ENCODE data around the gene NRDE2. TPM values are rescaled to one million over a fixed set of nuclear protein-coding genes. Genes with fewer than 3 reads are reported as not detected.

NRDE2 gene, protein sequence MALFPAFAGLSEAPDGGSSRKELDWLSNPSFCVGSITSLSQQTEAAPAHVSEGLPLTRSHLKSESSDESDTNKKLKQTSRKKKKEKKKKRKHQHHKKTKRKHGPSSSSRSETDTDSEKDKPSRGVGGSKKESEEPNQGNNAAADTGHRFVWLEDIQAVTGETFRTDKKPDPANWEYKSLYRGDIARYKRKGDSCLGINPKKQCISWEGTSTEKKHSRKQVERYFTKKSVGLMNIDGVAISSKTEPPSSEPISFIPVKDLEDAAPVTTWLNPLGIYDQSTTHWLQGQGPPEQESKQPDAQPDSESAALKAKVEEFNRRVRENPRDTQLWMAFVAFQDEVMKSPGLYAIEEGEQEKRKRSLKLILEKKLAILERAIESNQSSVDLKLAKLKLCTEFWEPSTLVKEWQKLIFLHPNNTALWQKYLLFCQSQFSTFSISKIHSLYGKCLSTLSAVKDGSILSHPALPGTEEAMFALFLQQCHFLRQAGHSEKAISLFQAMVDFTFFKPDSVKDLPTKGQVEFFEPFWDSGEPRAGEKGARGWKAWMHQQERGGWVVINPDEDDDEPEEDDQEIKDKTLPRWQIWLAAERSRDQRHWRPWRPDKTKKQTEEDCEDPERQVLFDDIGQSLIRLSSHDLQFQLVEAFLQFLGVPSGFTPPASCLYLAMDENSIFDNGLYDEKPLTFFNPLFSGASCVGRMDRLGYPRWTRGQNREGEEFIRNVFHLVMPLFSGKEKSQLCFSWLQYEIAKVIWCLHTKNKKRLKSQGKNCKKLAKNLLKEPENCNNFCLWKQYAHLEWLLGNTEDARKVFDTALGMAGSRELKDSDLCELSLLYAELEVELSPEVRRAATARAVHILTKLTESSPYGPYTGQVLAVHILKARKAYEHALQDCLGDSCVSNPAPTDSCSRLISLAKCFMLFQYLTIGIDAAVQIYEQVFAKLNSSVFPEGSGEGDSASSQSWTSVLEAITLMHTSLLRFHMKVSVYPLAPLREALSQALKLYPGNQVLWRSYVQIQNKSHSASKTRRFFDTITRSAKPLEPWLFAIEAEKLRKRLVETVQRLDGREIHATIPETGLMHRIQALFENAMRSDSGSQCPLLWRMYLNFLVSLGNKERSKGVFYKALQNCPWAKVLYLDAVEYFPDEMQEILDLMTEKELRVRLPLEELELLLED
- total RNA-seq: 14.0 TPM

DNA sequence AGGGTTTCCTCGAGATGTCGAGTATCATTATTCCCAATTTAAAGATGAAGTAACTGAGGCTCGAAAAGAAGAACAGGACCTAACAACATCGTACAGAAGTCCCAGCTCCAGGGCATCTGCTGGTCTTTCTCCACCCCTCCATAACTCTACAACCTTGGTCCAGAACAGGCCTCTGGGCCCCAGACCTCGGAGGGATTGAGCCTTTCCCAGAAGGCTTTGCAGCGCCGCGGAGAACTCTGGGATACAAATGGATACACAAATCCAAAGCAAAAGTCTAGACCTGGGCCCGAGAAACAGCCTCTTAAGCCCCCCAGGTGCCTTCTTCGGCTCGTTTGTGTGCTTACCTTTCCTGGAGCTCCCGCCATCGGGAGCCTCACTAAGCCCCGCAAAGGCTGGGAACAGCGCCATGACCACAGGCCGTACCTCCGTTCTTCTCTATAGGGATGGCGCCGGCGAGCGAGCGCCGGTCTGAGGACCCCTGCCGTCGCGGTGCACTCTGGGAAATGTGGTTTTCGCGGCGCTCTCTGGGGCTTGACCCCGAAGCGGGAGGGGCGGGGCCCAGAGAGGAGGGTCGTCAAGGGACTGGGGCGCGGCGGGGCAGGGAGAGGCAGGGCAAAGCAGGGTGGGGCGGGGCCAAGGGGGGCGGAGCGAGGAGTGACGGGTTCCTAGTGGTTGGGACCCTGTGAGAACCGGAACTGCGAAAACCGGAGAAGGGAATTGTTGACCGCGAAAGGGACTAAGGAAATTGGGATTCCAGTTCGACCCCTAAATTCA is at the start of gene NRDE2:
NRDE2 (minus strand) TSS at position 445 of the 774 bp plus-strand sequence; CDS start at position 408, 37 bp downstream.
- DNase-seq (ENCODE audit: low spot score): peak; percentile 99
- peak; percentile 99 for ATAC-seq

- no peak for DNase-seq (ENCODE audit: low spot score)
- ATAC-seq: peak; percentile 9
Measured at GRCh38 chr14:90381011-90381786, 49.5 kb upstream of the NRDE2 start.

GRCh38 chr14:90379106-90379505 is 47.4 kb upstream of the NRDE2 start:
- no peak for ATAC-seq

GRCh38 chr14:90378249-90378648 is 46.5 kb upstream of the NRDE2 start:
- ATAC-seq: no peak

More at GRCh38 chr14:90379106-90379505, 47.4 kb upstream of the NRDE2 start:
- no peak for DNase-seq (ENCODE audit: low spot score)

GRCh38 chr14:90375934-90376333 is 44.2 kb upstream of the NRDE2 start:
- ATAC-seq (no peak), DNase-seq (ENCODE audit: low spot score) (no peak)

More at GRCh38 chr14:90378249-90378648, 46.5 kb upstream of the NRDE2 start:
- no peak for DNase-seq (ENCODE audit: low spot score)

DNA sequence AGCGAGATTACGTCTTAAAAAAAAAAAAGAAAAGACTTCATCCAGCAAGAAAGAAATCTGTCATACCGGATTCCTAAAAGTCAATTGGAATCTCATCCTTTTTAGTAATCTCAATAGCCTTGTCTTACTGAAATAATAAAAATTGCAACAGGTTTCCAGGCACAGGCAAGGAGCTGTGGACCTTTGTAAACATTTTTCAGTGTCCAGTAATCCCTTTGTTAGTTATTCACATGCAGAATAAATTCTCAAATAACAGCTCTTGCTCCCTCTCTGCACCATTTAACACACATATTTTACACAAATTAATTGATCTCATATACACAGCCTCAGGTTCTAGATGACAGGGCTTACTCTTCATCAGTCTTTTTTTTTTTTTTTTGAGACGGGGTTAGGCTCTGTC is 43.1 kb upstream of the NRDE2 start:
- DNase-seq (ENCODE audit: low spot score) (no peak), ATAC-seq (no peak)

DNA sequence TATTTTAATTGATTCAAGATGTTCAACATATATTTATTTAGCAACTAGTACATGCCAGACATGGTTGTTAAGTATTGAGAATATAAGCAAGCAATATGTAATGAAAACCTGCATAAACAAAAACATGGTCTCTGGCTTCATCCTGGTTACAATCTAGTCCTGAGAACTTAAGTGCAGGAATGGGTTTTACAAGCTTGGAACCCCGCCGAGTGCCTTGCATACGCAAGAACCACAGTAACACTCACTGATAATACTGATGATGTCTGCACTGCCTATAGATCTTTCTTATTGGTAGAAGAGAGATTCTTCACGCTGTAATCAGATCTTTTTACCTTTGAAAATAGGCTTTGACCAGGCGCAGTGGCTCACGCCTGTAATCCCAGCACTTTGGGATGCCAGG is 42.1 kb upstream of the NRDE2 start:
- ATAC-seq (no peak), DNase-seq (ENCODE audit: low spot score) (no peak)

DNA sequence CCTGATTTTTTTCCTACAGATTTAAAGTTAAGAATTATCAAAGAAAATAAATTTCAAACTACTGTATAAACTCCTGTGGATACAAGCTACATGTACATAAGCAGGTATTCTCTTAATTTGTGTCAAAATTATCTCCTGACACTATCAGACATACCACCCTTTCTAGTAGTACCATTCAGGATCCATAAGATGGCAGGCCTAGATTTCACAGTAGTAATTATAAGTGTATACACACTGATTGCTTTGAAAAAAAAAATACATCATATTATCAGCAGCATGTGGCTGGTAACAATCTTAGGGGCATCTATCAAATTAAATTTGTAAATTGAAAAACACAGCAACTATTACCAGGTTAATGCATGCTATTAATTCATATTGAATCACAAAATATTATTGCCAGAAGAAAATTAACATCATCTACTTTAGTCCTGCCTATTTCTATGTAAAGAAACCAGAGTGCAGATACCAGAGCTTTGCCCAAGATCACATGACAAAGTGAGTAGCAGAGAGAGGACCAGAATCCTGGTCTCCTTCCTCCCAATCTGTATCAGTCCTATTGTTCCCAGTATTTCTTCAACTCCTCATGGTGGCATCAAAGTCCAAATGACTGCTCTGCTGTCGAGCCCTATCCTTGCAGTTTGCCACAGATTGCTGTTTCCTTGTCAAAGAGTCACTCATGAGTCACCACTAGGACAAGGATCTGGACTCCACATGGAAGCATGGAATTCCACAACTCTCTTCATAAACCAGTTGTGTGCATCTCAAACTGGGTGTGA is 37.4 kb upstream of the NRDE2 start:
- ATAC-seq (peak; percentile 66), DNase-seq (ENCODE audit: low spot score) (no peak)

- ATAC-seq (no peak), DNase-seq (ENCODE audit: low spot score) (no peak)
Measured at GRCh38 chr14:90362558-90362896, 30.8 kb upstream of the NRDE2 start.

DNA sequence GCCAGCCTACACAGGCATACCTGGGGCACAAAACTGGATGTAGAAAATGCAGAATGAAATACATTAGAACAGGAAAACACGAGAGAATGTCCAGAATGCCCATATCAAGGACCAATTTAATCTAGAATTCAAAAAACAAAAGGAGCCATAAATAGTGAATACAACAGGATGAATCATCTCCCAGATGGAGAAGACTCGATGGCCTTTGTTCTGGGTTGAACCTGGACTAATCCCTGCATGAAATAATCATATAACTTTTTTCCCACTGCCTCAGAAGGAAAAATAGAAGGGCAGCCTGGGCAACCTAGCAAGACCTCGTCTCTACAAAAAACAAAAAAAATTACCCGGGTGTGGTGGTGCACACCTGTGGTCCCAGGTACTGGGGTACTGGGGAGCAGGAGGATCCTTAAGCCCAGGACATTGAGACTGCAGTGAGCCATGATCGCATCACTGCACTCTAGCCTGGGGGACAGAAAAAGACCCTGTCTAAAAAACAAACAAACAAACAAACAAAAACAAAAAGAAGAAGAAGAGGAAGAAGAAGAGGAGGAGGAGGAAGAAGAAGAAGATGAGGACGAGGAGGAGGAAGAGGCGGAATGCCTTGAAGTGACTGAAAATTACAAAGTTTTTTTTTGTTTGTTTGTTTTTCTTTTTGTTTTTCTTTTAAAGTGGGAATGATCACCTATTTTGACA is 30.3 kb upstream of the NRDE2 start:
- DNase-seq (ENCODE audit: low spot score) (no peak), ATAC-seq (no peak)

DNA sequence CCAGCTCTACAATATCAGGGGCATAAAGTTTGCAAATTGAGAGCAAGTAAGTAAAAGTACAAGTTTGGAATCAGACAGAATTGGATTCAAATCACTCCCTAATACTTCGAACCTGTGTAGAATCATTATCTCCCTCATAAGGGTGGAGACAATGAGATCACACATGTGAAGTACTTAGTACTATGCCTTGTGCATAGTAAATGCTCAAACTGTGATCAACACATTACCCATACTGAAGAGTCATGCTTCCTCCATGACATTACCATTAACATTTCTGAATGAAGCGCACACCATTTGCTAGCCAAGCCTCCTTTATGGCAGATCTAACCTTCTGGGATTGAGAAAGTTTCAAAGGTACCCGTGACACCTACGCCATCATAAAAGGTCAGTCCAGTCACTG is 26.6 kb upstream of the NRDE2 start:
- DNase-seq (ENCODE audit: low spot score): no peak
- no peak for ATAC-seq

DNA sequence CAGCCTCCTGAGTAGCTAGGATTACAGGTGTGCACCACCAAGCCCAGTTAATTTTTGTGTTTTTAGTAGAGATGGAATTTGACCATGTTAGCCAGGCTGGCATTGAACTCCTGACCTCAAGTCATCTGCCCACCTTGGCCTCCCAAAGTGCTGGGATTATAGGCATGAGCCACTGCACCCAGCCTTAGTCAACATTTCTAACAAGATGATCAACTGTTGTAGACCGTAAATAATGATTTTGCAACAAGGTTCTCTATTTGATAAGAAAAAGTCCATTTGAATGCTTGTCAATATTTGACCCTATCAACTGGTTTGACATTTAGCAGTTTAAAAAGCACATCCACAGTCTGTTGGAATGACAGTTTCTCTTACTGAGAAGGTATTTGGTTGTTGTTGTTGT is 25.2 kb upstream of the NRDE2 start:
- DNase-seq (ENCODE audit: low spot score) (no peak), ATAC-seq (peak; percentile 63)

DNA sequence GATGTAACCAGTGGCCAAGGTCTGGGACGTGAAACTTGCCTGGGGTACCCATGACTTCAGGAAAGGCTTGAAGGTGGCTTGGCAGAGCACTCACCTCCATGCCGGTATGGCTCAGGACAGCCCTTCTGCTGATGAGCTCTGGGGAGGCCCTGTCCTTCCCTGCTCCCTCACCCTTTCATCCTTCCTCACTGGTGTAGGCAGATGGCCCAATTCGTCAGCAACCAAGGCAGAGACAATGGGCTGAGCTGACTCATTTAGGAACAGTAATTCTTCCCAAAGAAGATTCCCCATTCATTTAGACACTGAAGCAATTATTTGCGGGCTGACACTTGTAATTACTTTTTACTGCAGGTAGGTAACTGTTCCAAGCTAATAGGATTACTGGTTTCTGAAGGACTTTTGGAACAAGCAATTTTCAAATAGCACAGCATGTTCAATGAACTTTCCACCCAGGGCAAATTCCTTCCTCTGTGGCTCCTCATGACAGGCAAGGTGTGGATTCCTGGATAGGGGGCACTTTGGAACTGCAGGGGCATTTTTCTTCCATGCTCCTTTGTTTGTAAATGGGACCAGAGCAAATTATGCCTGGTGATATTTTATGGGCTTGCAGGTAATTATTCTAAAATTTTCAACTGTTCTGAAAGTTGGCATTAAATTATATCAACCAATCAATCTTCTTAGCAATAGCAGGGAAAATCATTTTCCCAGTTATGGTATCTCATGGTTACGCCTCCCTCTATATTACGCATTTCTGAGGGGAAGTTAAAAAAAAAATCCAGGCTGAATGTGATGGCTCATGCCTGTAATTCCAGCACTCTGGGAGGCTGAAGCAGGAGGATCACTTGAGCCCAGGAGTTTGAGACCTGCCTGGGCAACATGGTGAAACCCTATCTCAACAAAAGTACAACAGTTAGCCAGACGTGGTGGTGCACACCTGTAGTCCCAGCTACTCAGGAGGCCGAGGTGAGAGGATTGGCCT is 24.1 kb upstream of the NRDE2 start:
- no peak for DNase-seq (ENCODE audit: low spot score)
- peak; percentile 69 for ATAC-seq

DNA sequence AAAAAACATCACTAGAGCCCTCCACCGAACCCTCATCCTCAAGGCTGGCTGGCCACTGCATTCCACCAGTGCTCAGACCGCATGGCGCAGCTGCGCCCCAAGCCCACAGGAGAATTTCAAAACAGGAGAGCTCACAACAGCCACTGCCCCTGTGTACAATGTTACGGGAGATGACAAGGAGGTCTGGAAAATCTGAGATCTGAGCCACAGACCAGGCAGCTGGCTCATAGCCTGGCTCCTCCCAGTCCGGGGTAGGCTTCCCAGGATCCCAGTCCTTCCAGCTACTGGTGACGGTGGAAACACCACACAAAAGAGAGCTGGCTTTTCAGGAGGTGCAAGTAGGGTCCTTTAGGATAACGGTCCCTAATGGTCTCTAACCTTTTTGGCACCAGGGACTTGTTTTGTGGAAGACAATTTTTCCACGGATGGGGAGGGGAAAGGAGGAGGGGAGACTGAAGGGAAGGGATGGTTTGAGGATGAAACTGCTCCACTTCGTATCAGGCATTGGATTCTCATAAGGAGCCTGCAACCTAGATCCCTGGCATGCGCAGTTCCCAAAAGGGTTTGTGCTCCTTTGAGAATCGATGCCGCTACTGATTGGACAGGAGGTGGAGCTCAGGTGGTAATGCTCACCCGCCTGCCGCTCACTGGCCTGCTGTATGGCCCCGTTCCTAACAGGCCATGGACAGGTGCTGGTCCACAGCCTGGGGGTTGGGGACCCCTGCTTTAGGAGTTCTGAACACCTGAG is 23.0 kb upstream of the NRDE2 start:
- DNase-seq (ENCODE audit: low spot score): no peak
- peak; percentile 44 for ATAC-seq

GRCh38 chr14:90349739-90350138 is 18.0 kb upstream of the NRDE2 start:
- no peak for ATAC-seq
- no peak for DNase-seq (ENCODE audit: low spot score)

DNA sequence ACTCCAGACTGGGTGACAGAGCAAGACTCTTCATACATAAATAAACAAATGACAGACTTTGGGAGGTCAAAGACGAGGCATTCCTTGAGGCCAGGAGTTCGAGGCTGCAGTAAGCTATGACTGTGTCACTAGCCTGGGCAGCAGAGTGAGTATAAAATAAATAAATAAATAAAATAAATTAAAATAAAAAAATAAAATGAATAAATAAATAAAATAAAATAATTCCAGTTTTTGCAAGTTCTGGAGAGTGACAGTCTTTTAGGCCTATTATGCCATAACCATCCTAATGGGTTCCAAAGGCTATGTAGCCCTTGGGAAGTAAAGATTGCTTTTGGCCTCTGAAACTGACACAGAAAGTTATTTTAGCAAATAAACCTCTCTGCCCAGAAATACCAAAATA is 16.5 kb upstream of the NRDE2 start:
- ATAC-seq (no peak), DNase-seq (ENCODE audit: low spot score) (no peak)

DNA sequence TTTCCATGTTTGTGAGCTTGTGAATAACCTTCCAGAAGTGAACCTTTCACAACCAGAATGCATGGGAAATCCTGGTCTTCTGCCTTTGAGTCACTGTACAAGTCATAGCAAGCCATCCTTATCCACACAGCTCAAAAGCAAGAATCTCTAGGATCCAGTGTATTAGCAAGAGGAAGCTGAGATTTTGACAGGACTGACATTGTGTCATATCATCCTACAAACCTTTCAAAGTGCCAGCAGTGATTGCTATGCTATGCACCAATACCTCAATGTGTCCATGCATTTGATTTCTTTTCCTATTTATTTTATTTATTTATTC is 13.5 kb upstream of the NRDE2 start:
- no peak for DNase-seq (ENCODE audit: low spot score)

More for the DNA sequence above, 13.5 kb upstream of the NRDE2 start:
- no peak for ATAC-seq
